Measurements from ENCODE around the gene ITGA11. TPM values are rescaled to one million over a fixed set of nuclear protein-coding genes. Genes with fewer than 3 reads are reported as not detected.

ITGA11 gene
- total and polyA plus RNA-seq, 12 donors, result 1.4 to 25.9 (median 12.3) TPM

- Histone ChIP-seq H3K27ac (no peak overlapping the region), H3K4me1 (peaks cover 19 to 42% (median 29%) of the 10 kb centered on the region in 9 donors), H3K27me3 (no peaks in the 10 kb centered on the region), H3K4me3 (no peak overlapping the region), H3K36me3 (peaks cover 0 to 17% (median 0%) of the 10 kb centered on the region in 9 donors), H3K9me3 (no peaks in the 10 kb centered on the region)
- TF ChIP-seq, protein P1, sequence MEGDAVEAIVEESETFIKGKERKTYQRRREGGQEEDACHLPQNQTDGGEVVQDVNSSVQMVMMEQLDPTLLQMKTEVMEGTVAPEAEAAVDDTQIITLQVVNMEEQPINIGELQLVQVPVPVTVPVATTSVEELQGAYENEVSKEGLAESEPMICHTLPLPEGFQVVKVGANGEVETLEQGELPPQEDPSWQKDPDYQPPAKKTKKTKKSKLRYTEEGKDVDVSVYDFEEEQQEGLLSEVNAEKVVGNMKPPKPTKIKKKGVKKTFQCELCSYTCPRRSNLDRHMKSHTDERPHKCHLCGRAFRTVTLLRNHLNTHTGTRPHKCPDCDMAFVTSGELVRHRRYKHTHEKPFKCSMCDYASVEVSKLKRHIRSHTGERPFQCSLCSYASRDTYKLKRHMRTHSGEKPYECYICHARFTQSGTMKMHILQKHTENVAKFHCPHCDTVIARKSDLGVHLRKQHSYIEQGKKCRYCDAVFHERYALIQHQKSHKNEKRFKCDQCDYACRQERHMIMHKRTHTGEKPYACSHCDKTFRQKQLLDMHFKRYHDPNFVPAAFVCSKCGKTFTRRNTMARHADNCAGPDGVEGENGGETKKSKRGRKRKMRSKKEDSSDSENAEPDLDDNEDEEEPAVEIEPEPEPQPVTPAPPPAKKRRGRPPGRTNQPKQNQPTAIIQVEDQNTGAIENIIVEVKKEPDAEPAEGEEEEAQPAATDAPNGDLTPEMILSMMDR (IDR thresholded peaks at IDR 0.05), result no peak
- intact Hi-C loops (cut with DNase I), result no loop called here
- ATAC-seq (no peak), DNase-seq (no peak)
- 83 to 86% methylated on average over 5 of the region's 5 CpGs for WGBS, 2 donors
These were observed 86.5 kb downstream of the ITGA11 start for GRCh38 chr15:68345481-68345880.

GRCh38 chr15:68344600-68344999 lies 87.4 kb downstream of the ITGA11 start:
- TF ChIP-seq, protein P1 (IDR thresholded peaks at IDR 0.05), result no peak

GRCh38 chr15:68343579-68344225 lies 88.3 kb downstream of the ITGA11 start:
- DNase-seq (no peak), ATAC-seq (no peak)
- TF ChIP-seq, protein P1 (IDR thresholded peaks at IDR 0.05), result no peak
- no peaks in the 10 kb centered on the region for H3K9me3 ChIP-seq
- H3K27ac ChIP-seq, result no peak overlapping the region
- H3K4me1 ChIP-seq, result peaks cover 21 to 45% (median 34%) of the 10 kb centered on the region in 9 donors
- H3K4me3 ChIP-seq, result no peak overlapping the region
- no peaks in the 10 kb centered on the region for H3K27me3 ChIP-seq
- WGBS, 2 donors, result 93 to 96% methylated on average over 14 of the region's 14 CpGs
- peaks cover 0 to 13% (median 0%) of the 10 kb centered on the region in 9 donors for H3K36me3 ChIP-seq
- intact Hi-C loops (cut with DNase I), result no loop called here

More at GRCh38 chr15:68344600-68344999, 87.4 kb downstream of the ITGA11 start:
- 93 to 95% methylated on average over 7 of the region's 7 CpGs for WGBS, 2 donors
- ATAC-seq, result no peak
- H3K36me3 ChIP-seq, result peaks cover 0 to 13% (median 0%) of the 10 kb centered on the region in 9 donors
- H3K4me1 ChIP-seq, result peaks cover 21 to 45% (median 34%) of the 10 kb centered on the region in 9 donors
- intact Hi-C loops (cut with DNase I), result no loop called here
- DNase-seq, result no peak
- H3K27ac ChIP-seq, result no peak overlapping the region
- H3K27me3 ChIP-seq, result no peaks in the 10 kb centered on the region
- no peak overlapping the region for H3K4me3 ChIP-seq
- no peaks in the 10 kb centered on the region for H3K9me3 ChIP-seq

- intact Hi-C loops (cut with DNase I), result no loop called here
- no peaks in the 10 kb centered on the region for H3K27me3 ChIP-seq
- peak in 1 of 2 donors; percentile 36 for DNase-seq
- TF ChIP-seq, protein P1 (IDR thresholded peaks at IDR 0.05), result no peak
- H3K36me3 ChIP-seq, result peaks cover 0 to 8% (median 0%) of the 10 kb centered on the region in 9 donors
- no peak overlapping the region for H3K4me3 ChIP-seq
- H3K27ac ChIP-seq, result peak overlapping the region; percentile 52 to 87 (median 66)
- 41 to 63% methylated on average over 17 of the region's 17 CpGs for WGBS, 2 donors
- peak in 7 of 8 donors; percentile 28 to 49 (median 37) for ATAC-seq
- peaks cover 18 to 31% (median 29%) of the 10 kb centered on the region in 9 donors for H3K4me1 ChIP-seq
- H3K9me3 ChIP-seq, result no peaks in the 10 kb centered on the region
These were observed 89.9 kb downstream of the ITGA11 start for GRCh38 chr15:68341760-68342725.
